GM23338 (cell line): ENCODE results near the gene CYB561D2. TPM values are rescaled to one million over a fixed set of nuclear protein-coding genes. Genes with fewer than 3 reads are reported as not detected.

Experiments used
- ATAC-seq: fragments of 200-7000 bp; cut with Tn5 transposase; 3 replicates; pipeline ENCODE4 v1.9.1; 2020
- DNase-seq: peaks from one replicate; pipeline ENCODE4 v3.0.0-alpha.2; 2015; ENCODE audit warnings: low spot score
- H2AFZ ChIP-seq: fragments of 200-600 bp; sonication (generic); 2 replicates; pipeline ENCODE4 v1.8.0; 2016; ENCODE audit warnings: antibody characterized with exemption, mild to moderate bottlenecking, moderate library complexity
- H3F3A ChIP-seq: fragments of 200-600 bp; sonication (generic); replicated peaks from 2 replicates; pipeline ENCODE4 v1.8.0; 2017; ENCODE audit warnings: antibody characterized with exemption, mixed run types, low read depth
- H3K27ac ChIP-seq: fragments of 200-600 bp; sonication (generic); 2 replicates; pipeline ENCODE4 v1.6.1; 2016; ENCODE audit warnings: low read depth
- H3K27me3 ChIP-seq: fragments of 200-600 bp; sonication (generic); 2 replicates; pipeline ENCODE4 v1.8.0; 2016; ENCODE audit warnings: mild to moderate bottlenecking, mixed run types, moderate library complexity; ENCODE audit not compliant: insufficient read depth
- H3K36me3 ChIP-seq: fragments of 200-600 bp; sonication (generic); 2 replicates; pipeline ENCODE4 v1.8.0; 2016; ENCODE audit warnings: mild to moderate bottlenecking; ENCODE audit not compliant: insufficient read depth
- H3K4me1 ChIP-seq: fragments of 200-600 bp; sonication (generic); 2 replicates; pipeline ENCODE4 v1.8.0; 2016; ENCODE audit warnings: mild to moderate bottlenecking, moderate library complexity; ENCODE audit not compliant: insufficient read depth
- H3K4me2 ChIP-seq: fragments of 200-600 bp; sonication (generic); 2 replicates; pipeline ENCODE4 v1.7.1; 2017; ENCODE audit warnings: mixed run types
- H3K4me3 ChIP-seq: fragments of 200-600 bp; sonication (generic); 2 replicates; pipeline ENCODE4 v1.6.1; 2016; ENCODE audit warnings: mixed run types
- H3K79me2 ChIP-seq: fragments of 200-600 bp; sonication (generic); replicated peaks from 2 replicates; pipeline ENCODE4 v1.8.0; 2017; ENCODE audit warnings: mild to moderate bottlenecking; ENCODE audit not compliant: insufficient read depth
- H3K9me2 ChIP-seq: fragments of 200-600 bp; sonication (generic); 2 replicates; pipeline ENCODE4 v1.8.0; 2017; ENCODE audit not compliant: insufficient read depth
- H4K20me1 ChIP-seq: fragments of 200-600 bp; sonication (generic); replicated peaks from 2 replicates; pipeline ENCODE4 v1.8.0; 2017; ENCODE audit warnings: mild to moderate bottlenecking; ENCODE audit not compliant: insufficient read depth
- H3K27ac Mint-ChIP-seq: 2 replicates; pipeline ENCODE4 v1.8.0; 2020; ENCODE audit warnings: inconsistent platforms, mild to moderate bottlenecking, moderate library complexity, mixed read lengths
- H3K27me3 Mint-ChIP-seq: 3 replicates; pipeline ENCODE4 v1.8.0; 2022; ENCODE audit warnings: low read depth, mild to moderate bottlenecking, moderate library complexity, mixed read lengths, inconsistent platforms; ENCODE audit not compliant: insufficient read depth, poor library complexity
- H3K36me3 Mint-ChIP-seq: 3 replicates; pipeline ENCODE4 v1.8.0; 2021; ENCODE audit warnings: low read depth, mild to moderate bottlenecking, inconsistent platforms, moderate library complexity, mixed read lengths
- H3K4me1 Mint-ChIP-seq: 3 replicates; pipeline ENCODE4 v1.8.0; 2020; ENCODE audit warnings: mild to moderate bottlenecking, inconsistent platforms, mixed read lengths
- H3K4me3 Mint-ChIP-seq: 3 replicates; pipeline ENCODE4 v1.8.0; 2021; ENCODE audit warnings: moderate library complexity, mild to moderate bottlenecking, inconsistent platforms, mixed read lengths
- H3K9me3 Mint-ChIP-seq: 3 replicates; pipeline ENCODE4 v1.8.0; 2020; ENCODE audit warnings: moderate library complexity, mild to moderate bottlenecking, inconsistent platforms, mixed read lengths
- CREB1 ChIP-seq: fragments of 250-450 bp; sonication (Bioruptor Pico); IDR thresholded peaks from 2 replicates; pipeline ENCODE4 v1.5.0; 2020; ENCODE audit warnings: low read depth, mild to moderate bottlenecking, moderate library complexity
- CTCF ChIP-seq, 2 experiments: fragments of 200-600 bp in 1 of 2; sonication (generic) in 1 of 2; conservative IDR thresholded peaks; 2 replicates each; pipeline versions ENCODE4 v1.5.1 to v1.6.1; 2016 to 2017; ENCODE audit warnings: antibody characterized with exemption in 2 of 2, low read depth in 2 of 2, mild to moderate bottlenecking in 2 of 2, moderate library complexity in 1 of 2
- ETS1 ChIP-seq: IDR thresholded peaks from 2 replicates; pipeline ENCODE4 v1.6.1; 2016; ENCODE audit warnings: antibody characterized with exemption
- EZH2 ChIP-seq: fragments of 200-600 bp; sonication (generic); IDR thresholded peaks from one replicate; pipeline ENCODE4 v1.8.0; 2017; ENCODE audit warnings: antibody characterized with exemption, mild to moderate bottlenecking, low read depth; ENCODE audit not compliant: unreplicated experiment
- EZH2phosphoT487 ChIP-seq: fragments of 200-600 bp; sonication (generic); IDR thresholded peaks from one replicate; pipeline ENCODE4 v1.8.1; 2018; ENCODE audit warnings: antibody characterized with exemption; ENCODE audit not compliant: unreplicated experiment
- JUNB ChIP-seq: IDR thresholded peaks from one replicate; pipeline ENCODE4 v1.6.1; 2016; ENCODE audit warnings: antibody characterized with exemption; ENCODE audit not compliant: unreplicated experiment
- NANOG ChIP-seq: IDR thresholded peaks from 2 replicates; pipeline ENCODE4 v1.6.1; 2016; ENCODE audit warnings: antibody characterized with exemption, borderline replicate concordance
- POLR2AphosphoS5 ChIP-seq: IDR thresholded peaks from 2 replicates; pipeline ENCODE4 v1.6.1; 2016; ENCODE audit warnings: antibody characterized with exemption, low read depth
- REST ChIP-seq: IDR thresholded peaks from one replicate; pipeline ENCODE4 v1.6.1; 2018; ENCODE audit warnings: antibody characterized with exemption; ENCODE audit not compliant: unreplicated experiment
- STAT1 ChIP-seq: IDR thresholded peaks from one replicate; pipeline ENCODE4 v1.6.1; 2016; ENCODE audit warnings: antibody characterized with exemption; ENCODE audit not compliant: unreplicated experiment
- ZNF114 ChIP-seq: fragments of 250-450 bp; sonication (Bioruptor Pico); IDR thresholded peaks from 2 replicates; pipeline ENCODE4 v1.5.0; 2020; ENCODE audit warnings: mild to moderate bottlenecking, moderate library complexity
- ZNF331 ChIP-seq: fragments of 250-450 bp; sonication (Bioruptor Pico); IDR thresholded peaks from 2 replicates; pipeline ENCODE4 v1.5.0; 2020; ENCODE audit warnings: low read depth, mild to moderate bottlenecking, moderate library complexity
- ZNF462 ChIP-seq: fragments of 250-450 bp; sonication (Bioruptor Pico); IDR thresholded peaks from 2 replicates; pipeline ENCODE4 v1.5.0; 2020; ENCODE audit warnings: mild to moderate bottlenecking, moderate library complexity
- polyA plus RNA-seq: library from polyadenylated mRNA; unstranded; fragments of >200 nt; fragmentation: Nextera tagmentation; extraction: Ambion mirVana; gene quantifications from 2 replicates; pipeline ENCODE4 v1.2.1, GENCODE V29; 2016
- total RNA-seq: library from RNA; depleted of rRNA; stranded (reverse); fragments of >200 nt; shearing (Covaris generic); gene quantifications from 2 replicates; pipeline ENCODE4 v1.2.3, GENCODE V29; 2014

CYB561D2 gene
- total and polyA plus RNA-seq, 2 experiments from 2014 or later, result 10.1 to 18.2 TPM

GRCh38 chr3:50316657-50317242 is 33.9 kb upstream of the CYB561D2 start:
- no peak for TF ChIP-seq CTCF (conservative IDR thresholded peaks at IDR 0.05; ENCODE audit: low read depth in 2 of 2)
- TF ChIP-seq ZNF462, result no peak
- no peak for TF ChIP-seq ETS1
- no peak for TF ChIP-seq REST
- TF ChIP-seq CREB1 (CRISPR knock-in tag), result no peak
- no peak for TF ChIP-seq EZH2phosphoT487
- no peak for TF ChIP-seq ZNF114 (CRISPR knock-in tag)
- no peak for TF ChIP-seq NANOG
- TF ChIP-seq JUNB, result no peak
- TF ChIP-seq EZH2, result no peak
- no peak for TF ChIP-seq ZNF331 (CRISPR knock-in tag)
- no peak for TF ChIP-seq POLR2AphosphoS5
- no peak for TF ChIP-seq STAT1
- Histone ChIP-seq H3K79me2 (peaks cover 26% of the 10 kb centered on the region), H3K4me1 (peaks cover 6% of the 10 kb centered on the region; the same call in 1 of the 2 replicates), H3K4me2 (no peak overlapping the region), H4K20me1 (peaks cover 5% of the 10 kb centered on the region; the same call in 1 of the 2 replicates), H3K9me2 (no peaks in the 10 kb centered on the region), H3K36me3 (peaks cover 8% of the 10 kb centered on the region), H3K27ac (no peak overlapping the region), H3K27me3 (no peaks in the 10 kb centered on the region), H2AFZ (no peak overlapping the region), H3F3A (peaks cover 10% of the 10 kb centered on the region; the same call in 1 of the 2 replicates), H3K4me3 (no peak overlapping the region)
- peaks cover 5% of the 10 kb centered on the region for H3K27me3 Mint-ChIP-seq
- peaks cover 65% of the 10 kb centered on the region for H3K36me3 Mint-ChIP-seq
- H3K9me3 Mint-ChIP-seq, result peaks cover 16% of the 10 kb centered on the region
- H3K4me1 Mint-ChIP-seq, result peaks cover 20% of the 10 kb centered on the region
- DNase-seq, result no peak
- no peak overlapping the region; the same call in 1 of the 2 replicates for H3K27ac Mint-ChIP-seq
- H3K4me3 Mint-ChIP-seq, result no peak overlapping the region
- no peak for ATAC-seq
